Mammary epithelial cell (primary cell): ENCODE measurements around the gene LIN37.

ENCODE experiments used
- CTCF ChIP-seq, 2 donors: IDR thresholded peaks in 1 of 2; conservative IDR thresholded peaks in 1 of 2; 2 replicates each; pipeline ENCODE4 v1.5.1; 2011 to 2012; ENCODE audit warnings: inconsistent platforms in 2 of 2, low read length in 2 of 2, mild to moderate bottlenecking in 2 of 2, control low read depth in 1 of 2, low read depth in 1 of 2; ENCODE audit not compliant: insufficient read depth in 1 of 2; ENCODE audit errors: extremely low read depth in 1 of 2
- EZH2 ChIP-seq: IDR thresholded peaks from 2 replicates; pipeline ENCODE4 v1.6.1; 2012; ENCODE audit warnings: low read length, inconsistent platforms, borderline replicate concordance

- TF ChIP-seq CTCF (conservative IDR thresholded peaks at IDR 0.05 in 1 of 2, IDR thresholded peaks at IDR 0.05 in 1 of 2; ENCODE audit: extremely low read depth in 1 of 2, insufficient read depth in 1 of 2, low read depth in 1 of 2, low read length in 2 of 2): no peak
- no peak for TF ChIP-seq EZH2
These were observed 31.7 kb downstream of the LIN37 start for GRCh38 chr19:35780058-35780457.
